ENCODE measurements around the gene BLM.

DNA sequence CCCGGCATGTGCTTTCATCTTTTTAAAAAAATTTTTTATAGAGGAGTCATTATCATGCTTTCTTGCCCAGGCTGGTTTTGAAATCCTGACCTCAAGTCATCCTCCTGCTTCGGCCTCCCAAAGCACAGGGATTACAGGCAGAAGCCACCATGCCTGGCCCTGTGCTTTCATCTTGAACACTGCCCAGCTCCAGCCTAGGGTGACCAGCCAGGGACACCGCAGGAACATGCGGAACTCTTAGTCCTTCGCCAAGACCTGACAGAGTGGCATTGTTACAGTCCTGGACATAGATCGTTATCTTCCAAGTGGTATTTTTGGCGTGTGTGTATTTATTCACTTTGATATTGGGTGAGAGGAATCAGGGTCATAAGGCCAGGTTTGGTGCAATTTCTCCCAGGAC is 143.3 kb downstream of the BLM start:
- TF ChIP-seq, protein P1, sequence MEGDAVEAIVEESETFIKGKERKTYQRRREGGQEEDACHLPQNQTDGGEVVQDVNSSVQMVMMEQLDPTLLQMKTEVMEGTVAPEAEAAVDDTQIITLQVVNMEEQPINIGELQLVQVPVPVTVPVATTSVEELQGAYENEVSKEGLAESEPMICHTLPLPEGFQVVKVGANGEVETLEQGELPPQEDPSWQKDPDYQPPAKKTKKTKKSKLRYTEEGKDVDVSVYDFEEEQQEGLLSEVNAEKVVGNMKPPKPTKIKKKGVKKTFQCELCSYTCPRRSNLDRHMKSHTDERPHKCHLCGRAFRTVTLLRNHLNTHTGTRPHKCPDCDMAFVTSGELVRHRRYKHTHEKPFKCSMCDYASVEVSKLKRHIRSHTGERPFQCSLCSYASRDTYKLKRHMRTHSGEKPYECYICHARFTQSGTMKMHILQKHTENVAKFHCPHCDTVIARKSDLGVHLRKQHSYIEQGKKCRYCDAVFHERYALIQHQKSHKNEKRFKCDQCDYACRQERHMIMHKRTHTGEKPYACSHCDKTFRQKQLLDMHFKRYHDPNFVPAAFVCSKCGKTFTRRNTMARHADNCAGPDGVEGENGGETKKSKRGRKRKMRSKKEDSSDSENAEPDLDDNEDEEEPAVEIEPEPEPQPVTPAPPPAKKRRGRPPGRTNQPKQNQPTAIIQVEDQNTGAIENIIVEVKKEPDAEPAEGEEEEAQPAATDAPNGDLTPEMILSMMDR (IDR thresholded peaks at IDR 0.05), result no peak
- TF ChIP-seq ZFX (IDR thresholded peaks at IDR 0.05; ENCODE audit: borderline replicate concordance), result no peak

Data from 22Rv1 (cell line).